GM21723 (cell line): ENCODE data around the gene RUNDC1.
"Not testable (repeated sequence)": the region's sequence is repeated elsewhere in the genome, so short reads cannot be mapped to it uniquely, and the experiment has no call there.

Experiments
- ATAC-seq: cut with Tn5 transposase; IDR thresholded peaks from one replicate; pipeline ENCODE4 v1.9.1; 2021; ENCODE audit warnings: mild to moderate bottlenecking, moderate library complexity; ENCODE audit not compliant: unreplicated experiment

The RUNDC1 gene

DNA sequence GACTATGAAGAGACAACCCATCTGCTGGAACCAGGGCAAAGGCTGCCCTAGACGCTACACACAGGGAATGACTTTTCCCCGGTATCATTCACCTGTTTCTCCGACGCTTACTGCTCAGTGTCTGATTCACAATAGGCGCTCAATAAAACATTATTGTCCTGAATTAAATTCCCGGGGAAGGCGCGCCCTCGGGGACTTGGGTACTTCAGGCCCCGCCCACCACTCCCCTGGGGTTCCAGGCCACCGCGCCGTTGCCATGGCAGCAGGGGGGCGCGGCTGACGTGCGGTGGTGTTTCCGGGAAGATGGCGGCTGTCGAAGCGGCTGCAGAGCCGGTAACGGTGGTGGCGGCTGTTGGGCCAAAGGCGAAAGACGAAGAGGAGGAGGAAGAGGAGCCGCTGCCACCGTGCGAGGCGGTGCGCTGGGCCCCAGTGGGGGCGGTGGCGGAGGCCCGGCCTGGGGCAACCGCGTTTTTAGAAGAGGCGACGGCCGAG lies at the start of gene RUNDC1:
TSS of gene RUNDC1 (plus strand) at position 292 of the 492 bp plus-strand sequence. CDS start at position 304, 12 bp downstream.
- ATAC-seq: peak; percentile 67

DNA sequence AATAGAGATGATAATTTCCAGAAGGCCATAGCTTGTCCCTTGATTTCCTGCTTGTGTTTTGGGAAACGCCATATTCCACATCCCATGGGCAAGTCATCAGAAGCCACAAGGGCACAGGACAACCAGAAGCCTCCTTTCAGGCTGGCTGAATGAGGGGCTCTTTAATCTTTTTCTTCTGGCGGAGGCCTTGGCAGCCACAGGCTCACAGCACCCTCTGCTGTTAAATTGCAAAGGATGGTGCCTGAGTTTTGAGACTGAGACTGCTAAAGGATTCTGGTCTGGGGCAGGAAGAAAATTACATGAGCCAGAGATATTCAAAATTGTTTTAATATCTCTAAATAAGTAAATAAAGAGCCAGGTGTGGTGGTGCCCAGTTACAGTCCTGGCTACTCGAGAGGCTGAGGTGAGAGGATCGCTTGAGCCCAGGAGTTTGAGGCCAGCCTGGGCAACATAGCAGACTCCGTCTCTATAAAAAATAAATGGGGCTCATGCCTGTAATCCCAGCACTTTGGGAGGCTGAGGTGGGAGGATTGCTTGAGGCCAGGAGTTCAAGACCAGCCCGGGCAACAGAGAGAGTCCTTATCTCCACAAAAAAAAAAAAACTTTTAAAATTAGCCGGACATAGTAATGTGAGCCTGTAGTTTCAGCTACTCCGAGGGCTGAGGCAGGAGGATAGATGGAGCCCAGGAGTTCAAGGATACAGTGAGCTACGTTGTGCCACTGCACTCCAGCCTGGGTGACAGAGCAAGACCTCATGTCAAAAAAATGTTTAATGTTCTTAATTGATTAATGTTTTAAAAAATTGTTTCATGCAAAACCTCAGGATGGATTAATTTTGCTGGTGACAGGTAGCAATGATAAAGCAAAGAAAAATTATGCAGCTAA lies 42.4 kb upstream of the RUNDC1 start:
- ATAC-seq: no peak

DNA sequence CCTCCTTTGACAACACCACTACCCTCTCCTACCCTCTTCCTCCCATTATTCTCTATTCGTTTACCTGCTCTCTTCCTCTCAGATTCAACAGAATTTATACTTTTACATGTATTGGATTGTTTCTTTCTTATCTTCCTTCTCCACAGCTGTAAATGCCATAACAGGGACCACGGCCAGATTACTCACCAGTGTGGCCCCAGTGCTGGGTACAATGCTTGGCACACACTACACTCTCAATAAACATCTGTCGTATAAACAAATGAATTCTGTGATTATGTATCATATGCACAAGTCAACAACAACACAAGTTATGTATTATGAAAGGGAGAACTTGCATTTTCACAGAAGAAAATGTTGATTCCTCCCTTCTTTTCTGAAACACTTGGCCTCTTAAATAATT lies 36.2 kb upstream of the RUNDC1 start:
- no peak for ATAC-seq

DNA sequence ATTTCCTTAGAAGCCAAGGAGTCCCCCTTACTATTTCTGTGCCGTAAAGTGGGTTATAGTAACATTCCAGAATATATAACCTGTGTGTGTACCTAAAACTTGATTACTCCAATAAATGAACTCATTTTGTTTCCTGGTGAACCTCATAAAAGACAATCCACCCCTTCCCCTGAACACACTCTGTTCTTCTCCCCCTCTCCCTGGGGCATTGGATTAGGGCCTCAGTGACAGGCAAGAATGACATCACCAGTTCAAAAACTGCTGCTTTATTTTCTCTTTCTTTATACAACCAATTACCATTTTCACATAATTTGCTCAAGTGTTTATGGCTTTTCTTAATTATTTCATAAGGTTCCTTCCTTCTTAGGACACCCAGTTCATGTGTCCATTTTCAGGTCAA lies 33.6 kb upstream of the RUNDC1 start:
- ATAC-seq: no peak

DNA sequence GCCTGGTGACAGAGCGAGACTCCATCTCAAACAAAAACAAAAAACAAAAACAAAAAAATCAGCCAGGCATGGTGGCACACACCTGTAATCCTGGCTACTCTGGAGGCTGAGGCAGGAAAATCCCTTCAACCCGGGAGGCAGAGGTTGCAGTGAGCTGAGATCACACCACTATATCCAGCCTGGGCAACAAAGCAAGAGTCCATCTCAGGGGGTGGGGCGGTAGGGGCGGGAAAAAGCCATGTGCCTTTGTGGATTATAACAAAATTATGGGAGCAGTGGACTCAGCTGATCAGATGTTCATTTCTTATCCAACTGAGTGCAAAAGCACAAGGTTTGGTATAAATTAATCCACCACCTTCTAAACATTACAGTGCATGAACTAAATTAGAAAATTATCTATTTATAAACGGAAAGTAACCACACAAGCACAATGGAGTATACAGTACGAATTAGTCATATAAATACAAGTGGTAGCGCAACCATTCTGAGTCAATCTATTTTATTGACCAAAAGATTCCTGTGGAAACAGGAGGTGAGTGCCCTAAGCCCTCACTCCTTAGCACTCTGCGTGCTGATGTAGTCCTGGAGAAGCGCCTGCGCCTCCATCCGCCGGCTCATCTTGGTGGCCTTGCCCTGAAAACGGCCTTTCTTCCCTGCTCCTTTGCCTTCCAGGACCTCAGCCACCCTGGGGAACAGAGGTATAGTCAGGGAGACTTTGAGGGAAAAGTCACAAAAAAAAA lies 30.2 kb upstream of the RUNDC1 start:
- no peak for ATAC-seq

DNA sequence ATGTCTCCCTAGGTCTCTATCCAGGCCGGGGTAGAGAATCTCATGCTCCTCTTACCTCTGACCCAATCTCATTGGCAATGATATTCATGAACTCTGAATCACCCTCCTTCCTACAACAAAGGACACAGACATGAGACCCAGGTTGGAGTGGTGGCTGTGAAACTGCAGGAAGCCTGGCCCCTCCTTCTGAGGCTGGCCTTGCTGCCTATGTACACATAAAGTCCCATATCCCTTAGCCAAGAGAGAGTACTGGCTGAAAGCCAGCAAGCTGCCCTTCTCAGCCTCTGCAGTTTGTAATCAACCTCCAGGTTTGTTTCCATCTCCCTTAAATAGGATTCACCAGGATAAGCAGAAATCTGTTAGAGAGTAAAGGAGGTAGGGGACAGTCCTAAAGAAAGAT lies 26.7 kb upstream of the RUNDC1 start:
- ATAC-seq: no peak

DNA sequence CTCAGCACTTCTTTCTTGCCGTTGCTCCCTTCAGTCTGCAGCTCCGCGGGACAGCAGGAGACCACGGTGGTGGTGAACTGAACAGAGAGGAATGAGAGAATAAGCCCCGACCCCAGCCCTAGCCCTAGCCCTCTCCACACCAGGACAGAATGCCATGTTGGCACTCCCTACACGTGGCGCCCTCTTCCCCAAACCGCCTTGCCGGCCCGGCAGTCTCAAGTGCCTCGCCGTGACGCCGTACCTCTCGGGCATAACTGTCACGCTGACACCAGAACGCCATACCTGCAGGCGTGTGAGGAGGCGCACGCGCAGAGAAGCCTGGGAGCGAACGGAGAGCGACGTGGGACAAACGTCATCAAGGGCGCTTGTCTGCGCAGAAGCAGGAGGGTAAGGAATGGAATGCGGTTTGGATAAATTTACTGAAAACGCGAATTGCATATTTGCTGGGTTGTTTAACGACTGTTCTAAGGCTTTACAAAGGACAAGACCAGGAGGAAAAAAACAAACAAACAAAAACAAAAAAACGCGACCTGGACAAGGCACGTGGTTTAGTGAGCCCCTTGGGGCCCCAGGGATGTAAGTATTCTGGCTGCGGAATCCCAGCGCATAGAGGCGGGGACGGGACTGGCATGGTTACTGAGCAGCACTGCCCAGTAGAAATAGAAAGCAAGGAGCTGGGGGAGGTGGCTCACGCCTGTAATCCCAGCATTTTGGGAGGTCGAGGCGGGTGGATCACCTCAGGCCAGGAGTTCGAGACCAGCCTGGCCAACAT lies 16.0 kb upstream of the RUNDC1 start, which contains the start of gene AARSD1:
TSS of gene AARSD1 (minus strand) at position 294 of the 772 bp plus-strand sequence. CDS start at position 280, 14 bp downstream.
- ATAC-seq: peak; percentile 77

DNA sequence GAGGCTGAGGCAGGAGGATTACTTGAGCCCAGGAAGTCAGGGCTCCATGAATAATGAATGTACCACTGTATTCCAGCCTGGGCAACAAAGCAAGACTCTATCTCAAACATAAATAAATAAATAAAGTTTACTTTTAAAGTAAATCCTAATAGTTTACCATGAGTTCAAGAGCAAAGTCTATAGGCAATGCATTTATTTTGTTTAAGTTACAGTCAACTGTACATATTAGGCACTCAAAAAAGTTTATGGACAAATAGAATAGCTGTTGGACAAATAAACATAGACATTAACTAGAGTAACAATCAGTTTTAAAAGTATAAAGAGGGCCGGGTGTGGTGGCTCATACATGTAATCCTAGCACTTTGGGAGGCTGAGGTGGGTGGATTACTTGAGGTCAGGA lies 12.4 kb upstream of the RUNDC1 start:
- ATAC-seq: no peak

DNA sequence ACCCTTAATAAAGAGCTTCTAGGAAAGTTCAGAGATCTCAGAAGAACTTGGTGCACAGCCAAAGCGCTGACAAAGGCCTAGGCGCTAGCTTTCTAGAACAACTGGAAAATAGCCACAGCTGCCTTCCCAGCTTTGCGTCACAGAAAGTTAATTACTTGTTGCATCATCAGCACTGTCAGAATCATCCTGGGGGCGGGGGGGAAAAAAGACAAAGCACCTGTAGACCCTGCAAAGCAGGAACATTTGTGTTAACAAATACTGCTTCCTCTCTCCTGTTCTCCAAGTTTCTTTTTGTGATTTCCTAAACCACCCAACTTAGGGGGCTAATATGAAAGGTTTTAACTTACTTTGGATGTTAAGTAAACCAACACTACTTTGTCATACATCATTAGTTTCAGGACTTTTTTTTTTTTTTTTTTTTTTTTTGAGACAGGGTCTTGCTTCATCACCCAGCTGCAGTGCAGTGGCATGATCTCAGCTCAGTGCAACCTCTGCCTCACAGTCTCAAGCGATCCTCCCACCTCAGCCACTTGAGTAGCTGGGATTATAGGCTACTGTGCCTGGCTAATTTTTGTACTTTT lies 11.3 kb upstream of the RUNDC1 start:
- no peak for ATAC-seq

DNA sequence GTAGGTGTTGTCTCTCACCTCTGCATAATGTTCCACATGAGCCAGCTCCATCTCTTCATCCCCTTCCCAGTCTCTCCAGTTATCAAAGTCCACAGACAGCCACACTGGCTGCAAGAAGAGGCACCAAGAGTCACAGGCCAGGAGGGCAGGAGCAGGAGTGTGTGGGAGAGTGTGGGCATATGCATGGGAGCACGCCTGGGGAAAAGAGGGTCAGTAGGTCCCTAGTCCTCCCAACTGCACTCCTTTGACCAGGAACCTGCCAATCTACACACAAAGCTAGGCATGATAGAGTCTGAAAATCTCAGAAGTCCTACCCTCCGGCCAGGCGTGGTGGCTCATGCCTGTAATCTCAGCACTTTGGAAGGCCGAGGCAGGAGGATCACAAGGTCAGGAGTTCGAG lies 8.8 kb upstream of the RUNDC1 start:
- ATAC-seq: no peak

DNA sequence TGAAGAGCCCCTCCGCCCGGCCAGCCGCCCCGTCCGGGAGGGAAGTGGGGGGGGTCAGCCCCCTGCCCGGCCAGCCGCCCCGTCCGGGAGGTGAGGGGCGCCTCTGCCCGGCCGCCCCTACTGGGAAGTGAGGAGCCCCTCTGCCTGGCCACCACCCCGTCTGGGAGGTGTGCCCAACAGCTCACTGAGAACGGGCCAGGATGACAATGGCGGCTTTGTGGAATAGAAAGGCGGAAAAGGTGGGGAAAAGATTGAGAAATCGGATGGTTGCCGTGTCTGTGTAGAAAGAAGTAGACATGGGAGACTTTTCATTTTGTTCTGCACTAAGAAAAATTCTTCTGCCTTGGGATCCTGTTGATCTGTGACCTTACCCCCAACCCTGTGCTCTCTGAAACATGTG lies 7.0 kb upstream of the RUNDC1 start:
- ATAC-seq: not testable (repeated sequence)

DNA sequence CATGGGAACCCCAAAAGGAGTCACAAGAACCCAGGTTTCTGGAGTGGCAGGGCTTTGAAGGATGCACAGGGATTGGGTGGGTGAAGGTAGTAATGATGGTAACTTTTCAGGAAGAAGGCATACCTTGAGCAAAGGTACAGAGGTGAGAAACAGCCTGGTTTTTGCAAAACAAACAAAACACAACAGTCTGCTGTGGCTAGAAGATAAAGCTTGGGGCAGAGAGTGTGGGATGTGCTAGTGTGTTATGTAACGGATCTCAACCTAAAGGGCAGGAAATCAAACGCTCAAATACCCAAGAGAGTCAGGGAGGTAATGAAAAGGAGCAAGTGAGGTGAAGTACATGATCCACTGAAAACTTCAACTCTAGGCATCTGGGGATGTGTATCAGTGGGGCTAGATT lies 5.1 kb upstream of the RUNDC1 start:
- no peak for ATAC-seq

DNA sequence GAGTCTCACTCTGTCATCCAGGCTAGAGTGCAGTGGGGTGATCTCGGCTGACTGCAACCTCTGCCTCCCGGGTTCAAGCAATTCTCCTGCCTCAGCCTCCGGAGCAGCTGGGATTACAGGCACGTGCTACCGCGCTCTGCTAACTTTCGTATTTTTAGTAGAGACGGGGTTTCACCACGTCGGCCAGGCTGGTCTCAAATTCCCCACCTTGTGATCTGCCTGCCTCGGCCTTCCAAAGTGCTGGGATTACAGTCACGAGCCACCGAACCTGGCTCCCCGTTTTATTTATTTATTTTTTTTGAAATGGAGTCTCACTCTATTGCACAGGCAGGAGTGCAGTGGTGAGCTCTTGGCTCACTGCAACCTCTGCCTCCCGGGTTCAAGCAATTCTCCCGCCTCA lies 4.7 kb upstream of the RUNDC1 start:
- ATAC-seq: not testable (repeated sequence)

DNA sequence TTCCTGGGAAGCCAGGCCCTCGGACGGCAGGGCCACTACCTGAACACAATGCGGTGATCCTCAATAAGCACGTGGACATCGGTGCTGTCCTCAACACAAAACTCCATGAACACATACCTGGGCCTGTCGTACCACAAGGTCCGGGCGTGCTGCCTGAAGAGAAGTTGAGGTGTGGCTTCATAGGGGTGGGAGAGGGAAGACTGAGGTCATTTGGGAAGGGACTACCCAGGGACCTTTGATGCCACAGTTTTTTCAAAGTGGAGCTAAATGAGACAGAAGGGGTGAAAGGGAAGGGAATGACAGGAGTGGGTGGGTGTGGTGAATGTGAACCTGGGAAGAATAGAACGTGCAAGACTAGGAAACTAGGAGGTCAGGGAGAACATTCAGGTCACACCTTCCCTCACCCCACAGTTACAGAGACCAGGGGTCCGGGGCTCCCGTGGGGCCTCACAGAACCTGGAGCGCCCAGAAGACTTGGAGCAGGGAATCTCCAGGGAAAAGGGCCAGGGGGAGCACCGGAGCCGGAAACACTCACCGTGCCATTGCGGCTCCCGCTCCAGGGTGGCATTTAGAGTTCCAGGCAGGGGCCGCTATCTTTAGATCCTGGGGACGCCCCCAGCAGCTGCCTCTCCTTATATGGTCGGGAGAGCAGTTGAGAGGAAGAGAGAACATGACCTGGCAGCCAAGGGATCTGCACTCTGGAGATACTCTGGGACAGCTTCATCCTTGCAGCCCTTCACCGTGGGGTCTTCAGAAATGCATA lies 673 bp upstream of the RUNDC1 start, which contains the start of gene PTGES3L:
TSS of gene PTGES3L (minus strand) at position 570 of the 763 bp plus-strand sequence. CDS start at position 543, 27 bp downstream.
- peak; percentile 43 for ATAC-seq

DNA sequence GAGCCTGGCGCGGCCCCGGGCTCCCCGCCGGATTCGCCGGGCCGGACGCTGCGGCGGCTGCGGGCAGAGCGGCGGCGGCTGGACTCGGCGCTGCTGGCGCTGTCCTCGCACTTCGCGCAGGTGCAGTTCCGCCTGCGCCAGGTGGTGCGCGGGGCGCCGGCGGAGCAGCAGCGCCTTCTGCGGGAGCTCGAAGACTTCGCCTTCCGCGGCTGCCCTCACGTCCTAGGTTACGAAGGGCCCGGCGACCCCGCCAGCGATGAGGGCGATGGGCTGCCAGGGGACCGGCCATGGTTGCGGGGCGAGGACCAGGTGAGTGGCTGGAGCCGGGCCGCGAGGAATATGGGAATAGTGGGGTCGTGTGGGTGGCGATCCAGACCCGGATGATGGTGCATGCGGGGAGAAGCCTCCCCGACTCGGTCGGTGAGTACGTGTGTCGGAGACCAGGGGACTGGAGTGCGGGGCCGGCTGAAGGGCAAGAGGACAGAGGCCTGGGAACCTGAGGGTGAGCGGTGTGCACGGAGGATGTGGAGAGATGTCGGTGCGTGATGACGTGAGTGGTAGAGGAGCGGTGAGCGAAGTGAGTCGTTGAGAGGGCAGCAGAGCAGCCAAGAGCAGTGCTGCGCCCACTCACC lies 517 bp downstream of the RUNDC1 start:
- ATAC-seq: peak; percentile 43

DNA sequence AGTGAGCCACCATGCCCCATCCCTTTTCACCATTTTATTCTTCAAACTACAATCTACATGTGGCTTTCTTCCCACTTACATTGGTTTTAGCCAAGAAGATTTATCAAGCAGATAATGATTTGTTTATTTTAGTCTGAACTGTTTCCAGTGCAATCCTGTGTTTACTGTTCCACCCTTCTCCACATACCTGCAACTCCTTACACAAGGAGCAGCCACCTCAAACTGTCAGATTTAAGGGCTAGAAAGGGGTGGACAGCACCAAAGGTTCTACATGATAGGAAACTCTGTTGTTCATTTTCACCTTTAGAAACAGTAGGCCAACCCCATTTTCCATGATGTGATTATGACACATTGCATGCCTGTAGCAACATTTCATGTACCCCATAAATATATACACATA lies 1.9 kb downstream of the RUNDC1 start:
- no peak for ATAC-seq

DNA sequence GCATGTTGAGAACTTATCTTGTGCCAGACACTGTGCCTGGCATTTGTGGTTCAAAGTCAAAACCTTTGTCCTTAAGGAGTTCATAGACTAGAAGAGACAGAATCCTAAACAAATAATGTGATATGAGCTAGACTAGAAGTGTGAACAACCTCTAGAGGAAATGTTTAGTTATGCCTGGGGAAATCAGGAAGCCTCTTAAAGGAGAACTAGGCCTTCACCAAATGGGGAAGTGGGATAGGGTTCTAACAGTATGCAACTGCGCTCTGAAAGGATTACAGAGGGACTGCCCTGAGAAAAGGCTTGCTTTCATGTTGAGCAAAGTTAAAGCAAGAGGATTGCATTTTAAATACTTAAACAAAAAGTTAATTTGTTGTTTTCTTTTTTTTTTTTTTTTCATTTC lies 4.9 kb downstream of the RUNDC1 start:
- peak; percentile 56 for ATAC-seq

DNA sequence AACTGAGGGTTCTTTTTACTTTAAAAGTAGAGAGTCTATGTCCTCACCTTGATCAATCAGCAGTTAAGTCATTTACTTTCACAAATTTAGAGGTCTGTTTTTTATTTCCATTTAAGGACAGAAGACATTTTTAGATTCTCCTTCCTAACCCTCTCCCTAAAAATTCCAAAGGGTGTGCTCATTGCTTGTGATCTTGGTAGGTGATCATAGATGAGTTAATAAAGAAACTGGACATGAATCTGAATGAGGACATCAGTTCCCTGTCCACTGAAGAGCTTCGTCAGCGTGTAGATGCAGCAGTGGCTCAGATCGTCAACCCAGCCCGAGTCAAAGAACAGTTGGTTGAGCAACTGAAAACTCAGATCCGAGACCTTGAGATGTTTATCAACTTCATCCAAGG lies 8.8 kb downstream of the RUNDC1 start:
- no peak for ATAC-seq
